ENCODE data around the gene PSAT1.

The PSAT1 gene

GRCh38 chr9:78296201-78296892 lies 578 bp upstream of the PSAT1 start:
- Mint-ChIP-seq H3K4me1 (peaks cover 25% of the 10 kb centered on the region), H3K4me3 (peak overlapping the region; percentile 88), H3K27ac (ENCODE audit: low read depth) (peak overlapping the region; percentile 62), H3K36me3 (ENCODE audit: insufficient read depth) (peaks cover 6% of the 10 kb centered on the region), H3K9me3 (no peaks in the 10 kb centered on the region), H3K27me3 (no peaks in the 10 kb centered on the region)
- DNase-seq (ENCODE audit: low spot score in 2 of 2) (no peak), ATAC-seq (replicated peaks; ENCODE audit: extremely low read depth, poor library complexity, severe bottlenecking) (no peak)

DNA sequence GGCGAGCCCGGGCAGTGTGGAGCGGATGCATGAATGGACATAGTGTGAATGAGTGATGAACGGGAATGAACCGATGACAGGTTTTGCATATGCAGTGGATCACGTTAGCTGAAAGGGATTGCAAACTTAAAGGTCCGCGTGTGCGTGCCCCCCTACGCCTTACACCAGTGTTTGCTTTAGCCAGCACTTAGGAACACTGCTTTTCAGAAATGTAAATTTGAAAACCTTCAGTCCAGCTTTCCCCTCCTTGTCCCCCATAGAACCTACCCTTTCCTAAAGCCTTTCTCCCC lies 692 bp downstream of the PSAT1 start:
- Mint-ChIP-seq H3K9me3 (no peaks in the 10 kb centered on the region), H3K27me3 (no peaks in the 10 kb centered on the region), H3K4me3 (peak overlapping the region; percentile 88), H3K36me3 (ENCODE audit: insufficient read depth) (peaks cover 6% of the 10 kb centered on the region), H3K27ac (ENCODE audit: low read depth) (peak overlapping the region; percentile 62), H3K4me1 (peaks cover 22% of the 10 kb centered on the region)
- no peak for ATAC-seq (replicated peaks; ENCODE audit: extremely low read depth, poor library complexity, severe bottlenecking)
- no peak for DNase-seq (ENCODE audit: low spot score in 2 of 2)

DNA sequence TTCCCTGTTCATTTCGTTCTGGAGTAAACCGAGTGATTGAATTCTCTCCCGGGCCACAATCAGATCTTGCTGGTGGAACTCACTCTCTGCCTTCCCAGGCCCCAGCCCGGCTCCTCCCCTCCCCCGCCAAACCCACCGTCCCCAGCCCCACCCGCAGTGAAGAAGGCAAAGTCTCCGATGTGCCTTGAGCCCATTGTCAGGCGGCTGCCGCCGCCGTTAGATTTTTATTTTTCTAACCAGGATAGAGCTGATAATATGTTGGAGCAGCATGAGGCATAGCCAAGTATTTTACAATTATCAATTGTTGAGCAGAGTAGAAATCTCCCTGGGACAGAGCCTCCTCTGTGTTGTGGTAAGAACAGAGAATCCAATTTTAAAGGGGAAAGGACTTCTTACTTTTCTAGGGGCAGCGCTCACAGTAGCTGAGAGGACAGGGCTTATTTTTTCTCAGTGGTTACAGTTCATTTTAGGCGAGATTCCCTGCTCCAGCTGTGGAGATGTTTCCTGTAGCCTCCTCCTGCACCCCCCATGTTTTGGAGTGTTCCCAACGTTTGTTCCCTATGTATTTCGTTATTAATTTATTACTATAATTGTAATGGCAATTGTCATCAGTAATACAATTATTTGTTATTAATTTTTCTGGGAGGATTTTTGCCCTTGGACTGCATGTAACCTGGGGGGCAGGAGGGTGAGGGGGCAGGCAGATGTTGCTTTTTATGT lies 1.3 kb downstream of the PSAT1 start:
- Mint-ChIP-seq H3K27ac (ENCODE audit: low read depth) (no peak overlapping the region), H3K9me3 (no peaks in the 10 kb centered on the region), H3K4me1 (peaks cover 17% of the 10 kb centered on the region), H3K4me3 (peak overlapping the region; percentile 88), H3K27me3 (no peaks in the 10 kb centered on the region), H3K36me3 (ENCODE audit: insufficient read depth) (peaks cover 6% of the 10 kb centered on the region)
- ATAC-seq (replicated peaks; ENCODE audit: extremely low read depth, poor library complexity, severe bottlenecking) (no peak), DNase-seq (ENCODE audit: low spot score in 2 of 2) (no peak)

GRCh38 chr9:78300209-78300608 lies 3.3 kb downstream of the PSAT1 start:
- Mint-ChIP-seq H3K9me3 (no peaks in the 10 kb centered on the region), H3K27ac (ENCODE audit: low read depth) (no peak overlapping the region), H3K4me1 (peaks cover 16% of the 10 kb centered on the region), H3K27me3 (no peaks in the 10 kb centered on the region), H3K36me3 (ENCODE audit: insufficient read depth) (peaks cover 8% of the 10 kb centered on the region), H3K4me3 (no peak overlapping the region)
- ATAC-seq (replicated peaks; ENCODE audit: extremely low read depth, poor library complexity, severe bottlenecking) = no peak
- no peak for DNase-seq (ENCODE audit: low spot score in 2 of 2)

DNA sequence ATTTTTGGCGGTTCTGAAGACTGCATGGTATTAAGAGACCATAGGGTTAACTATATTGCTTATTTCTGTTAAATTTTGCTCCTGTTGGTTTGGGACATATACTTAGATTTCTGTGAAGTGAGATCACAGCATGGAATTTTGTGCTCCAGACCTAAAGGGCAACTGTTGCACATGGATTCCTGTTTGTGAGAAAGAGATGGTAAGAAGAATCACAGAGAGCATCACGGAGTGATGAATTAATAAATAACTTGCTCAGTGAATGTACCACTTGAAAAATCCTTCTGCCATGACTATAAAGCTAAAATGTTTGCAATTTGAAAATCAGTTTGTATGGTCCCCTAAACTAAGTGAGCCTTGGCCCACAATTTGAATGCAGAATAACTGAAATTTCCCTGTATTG lies 4.5 kb downstream of the PSAT1 start:
- Mint-ChIP-seq H3K9me3 (no peaks in the 10 kb centered on the region), H3K4me1 (peaks cover 16% of the 10 kb centered on the region), H3K27me3 (no peaks in the 10 kb centered on the region), H3K27ac (ENCODE audit: low read depth) (no peak overlapping the region), H3K4me3 (no peak overlapping the region), H3K36me3 (ENCODE audit: insufficient read depth) (peaks cover 8% of the 10 kb centered on the region)
- DNase-seq (ENCODE audit: low spot score in 2 of 2) (no peak), ATAC-seq (replicated peaks; ENCODE audit: extremely low read depth, poor library complexity, severe bottlenecking) (no peak)

- H3K4me1 Mint-ChIP-seq = no peaks in the 10 kb centered on the region
- H3K4me3 Mint-ChIP-seq = no peak overlapping the region
- H3K36me3 Mint-ChIP-seq (ENCODE audit: insufficient read depth) = peaks cover 4% of the 10 kb centered on the region
- no peak overlapping the region for H3K27ac Mint-ChIP-seq (ENCODE audit: low read depth)
- ATAC-seq (replicated peaks; ENCODE audit: extremely low read depth, poor library complexity, severe bottlenecking) = no peak
- DNase-seq (ENCODE audit: low spot score in 2 of 2) = no peak
- H3K27me3 Mint-ChIP-seq = no peaks in the 10 kb centered on the region
- no peaks in the 10 kb centered on the region for H3K9me3 Mint-ChIP-seq
Measured at GRCh38 chr9:78303377-78304062, 6.6 kb downstream of the PSAT1 start.

DNA sequence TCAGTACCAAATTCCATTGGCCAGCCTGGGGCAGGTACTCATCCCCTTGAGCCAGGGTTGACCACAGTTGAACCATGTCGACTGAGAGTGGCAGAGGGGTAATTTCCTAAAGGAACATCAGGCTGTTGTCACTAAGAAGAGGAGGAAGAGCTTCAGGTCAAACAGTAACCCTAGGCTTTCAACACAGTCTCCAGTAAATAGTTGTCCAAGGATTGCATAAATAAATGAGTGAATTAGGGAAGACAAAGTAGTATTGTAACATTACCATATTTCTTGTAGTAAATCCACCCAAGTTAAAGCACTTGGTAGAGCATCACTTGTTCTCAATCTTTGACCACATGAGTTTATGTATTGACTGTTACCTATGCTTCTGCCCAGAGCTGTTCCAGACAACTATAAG lies 7.4 kb downstream of the PSAT1 start:
- H3K36me3 Mint-ChIP-seq (ENCODE audit: insufficient read depth) = peaks cover 4% of the 10 kb centered on the region

GRCh38 chr9:78306222-78307076 lies 9.5 kb downstream of the PSAT1 start:
- Mint-ChIP-seq H3K4me3 (no peak overlapping the region), H3K4me1 (no peaks in the 10 kb centered on the region), H3K27ac (ENCODE audit: low read depth) (no peak overlapping the region), H3K36me3 (ENCODE audit: insufficient read depth) (peaks cover 2% of the 10 kb centered on the region), H3K27me3 (no peaks in the 10 kb centered on the region), H3K9me3 (no peaks in the 10 kb centered on the region)
- ATAC-seq (replicated peaks; ENCODE audit: extremely low read depth, poor library complexity, severe bottlenecking) (no peak), DNase-seq (ENCODE audit: low spot score in 2 of 2) (no peak)

More for the DNA sequence above, 7.4 kb downstream of the PSAT1 start:
- Mint-ChIP-seq H3K4me3 (no peak overlapping the region), H3K27me3 (no peaks in the 10 kb centered on the region), H3K4me1 (no peaks in the 10 kb centered on the region), H3K9me3 (no peaks in the 10 kb centered on the region), H3K27ac (ENCODE audit: low read depth) (no peak overlapping the region)
- DNase-seq (ENCODE audit: low spot score in 2 of 2) (no peak), ATAC-seq (replicated peaks; ENCODE audit: extremely low read depth, poor library complexity, severe bottlenecking) (no peak)

- Mint-ChIP-seq H3K4me3 (no peak overlapping the region), H3K27me3 (no peaks in the 10 kb centered on the region), H3K4me1 (no peaks in the 10 kb centered on the region), H3K9me3 (no peaks in the 10 kb centered on the region), H3K36me3 (ENCODE audit: insufficient read depth) (peaks cover 2% of the 10 kb centered on the region), H3K27ac (ENCODE audit: low read depth) (no peak overlapping the region)
- DNase-seq (ENCODE audit: low spot score in 2 of 2) = no peak
- no peak for ATAC-seq (replicated peaks; ENCODE audit: extremely low read depth, poor library complexity, severe bottlenecking)
Measured at GRCh38 chr9:78307360-78307759, 10.4 kb downstream of the PSAT1 start.

DNA sequence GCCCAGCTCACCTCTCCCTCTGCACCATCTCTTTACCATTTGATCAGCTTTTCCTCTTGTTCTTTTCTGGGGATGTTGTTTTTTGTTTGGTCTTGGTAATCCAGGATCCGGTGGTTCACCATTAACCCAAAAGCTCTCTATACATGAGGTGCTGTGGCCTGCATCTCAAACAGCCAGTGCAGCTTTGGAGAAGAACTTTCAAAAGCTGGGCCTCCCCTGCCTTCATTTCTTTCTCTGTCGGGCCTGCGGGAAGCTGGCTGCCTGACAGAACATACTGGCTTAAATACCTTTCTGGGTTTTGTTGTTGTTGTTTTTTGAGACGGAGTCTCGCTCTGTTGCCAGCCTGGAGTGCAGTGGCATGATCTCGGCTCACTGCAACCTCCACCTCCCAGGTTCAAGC lies 12.1 kb downstream of the PSAT1 start:
- no peak for ATAC-seq (replicated peaks; ENCODE audit: extremely low read depth, poor library complexity, severe bottlenecking)
- no peak for DNase-seq (ENCODE audit: low spot score in 2 of 2)
- H3K27ac Mint-ChIP-seq (ENCODE audit: low read depth) = no peak overlapping the region
- no peak overlapping the region for H3K4me3 Mint-ChIP-seq
- peaks cover 2% of the 10 kb centered on the region for H3K36me3 Mint-ChIP-seq (ENCODE audit: insufficient read depth)
- no peaks in the 10 kb centered on the region for H3K9me3 Mint-ChIP-seq
- H3K27me3 Mint-ChIP-seq = no peaks in the 10 kb centered on the region
- H3K4me1 Mint-ChIP-seq = no peaks in the 10 kb centered on the region

DNA sequence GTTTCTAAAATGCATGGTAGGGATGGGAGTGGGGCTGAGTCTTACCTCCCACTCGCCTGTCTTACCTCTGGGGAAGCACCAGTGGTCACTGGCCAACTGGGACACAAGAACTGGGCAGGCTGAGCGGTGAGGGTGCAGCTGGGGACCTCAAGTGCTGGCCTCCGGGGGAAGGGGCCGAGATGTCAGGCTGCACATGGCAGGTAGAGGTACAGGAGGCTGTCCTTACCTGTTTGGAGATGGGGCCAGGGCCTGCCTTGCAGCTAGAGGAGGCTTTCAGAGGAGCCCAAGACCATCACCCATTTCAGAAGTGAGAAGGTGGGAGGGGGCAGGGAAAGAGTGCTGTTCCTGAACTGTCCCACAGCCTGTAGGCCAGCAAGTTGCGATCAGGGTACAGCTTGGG lies 14.2 kb downstream of the PSAT1 start:
- Mint-ChIP-seq H3K4me1 (no peaks in the 10 kb centered on the region), H3K4me3 (no peak overlapping the region), H3K27me3 (no peaks in the 10 kb centered on the region), H3K9me3 (no peaks in the 10 kb centered on the region), H3K27ac (ENCODE audit: low read depth) (no peak overlapping the region), H3K36me3 (ENCODE audit: insufficient read depth) (no peaks in the 10 kb centered on the region)
- ATAC-seq (replicated peaks; ENCODE audit: extremely low read depth, poor library complexity, severe bottlenecking) = no peak
- DNase-seq (ENCODE audit: low spot score in 2 of 2) = no peak

DNA sequence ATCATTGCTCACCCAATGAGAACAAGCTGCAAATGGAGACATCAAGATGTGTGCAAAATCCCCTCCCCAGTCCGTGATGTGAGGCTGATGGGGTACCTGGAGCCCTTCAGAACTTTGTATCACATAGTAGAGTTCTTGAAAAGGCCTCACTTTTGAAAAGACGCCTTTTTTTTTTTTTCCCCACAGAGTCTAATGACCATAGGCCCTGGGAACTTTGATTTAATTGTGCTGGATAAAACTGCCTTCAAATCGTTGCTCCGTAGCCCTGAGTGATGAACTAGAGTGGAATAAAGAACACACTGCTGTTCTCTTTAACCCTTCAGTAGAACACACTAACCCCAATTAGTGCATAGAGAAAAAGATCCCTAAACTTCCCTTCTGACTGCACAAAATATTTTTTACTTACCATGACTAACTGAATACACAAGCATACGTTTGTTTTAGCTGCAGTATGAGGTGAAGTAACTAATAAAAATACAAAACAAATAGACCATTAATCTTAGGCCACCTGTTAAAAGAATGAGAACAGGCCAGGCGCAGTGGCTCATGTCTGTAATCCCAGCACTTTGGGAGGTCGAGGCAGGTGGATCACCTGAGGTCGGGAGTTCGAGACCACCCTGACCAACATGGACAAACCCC lies 15.1 kb downstream of the PSAT1 start:
- H3K4me1 Mint-ChIP-seq = no peaks in the 10 kb centered on the region
- H3K4me3 Mint-ChIP-seq = no peak overlapping the region
- H3K36me3 Mint-ChIP-seq (ENCODE audit: insufficient read depth) = no peaks in the 10 kb centered on the region
- no peaks in the 10 kb centered on the region for H3K27me3 Mint-ChIP-seq
- DNase-seq (ENCODE audit: low spot score in 2 of 2) (no peak), ATAC-seq (replicated peaks; ENCODE audit: extremely low read depth, poor library complexity, severe bottlenecking) (no peak)
- H3K9me3 Mint-ChIP-seq = no peaks in the 10 kb centered on the region
- no peak overlapping the region for H3K27ac Mint-ChIP-seq (ENCODE audit: low read depth)

All from central memory CD8-positive, alpha-beta T cell (primary cell).